ENCODE results near the gene STYXL1.

STYXL1 gene

DNA sequence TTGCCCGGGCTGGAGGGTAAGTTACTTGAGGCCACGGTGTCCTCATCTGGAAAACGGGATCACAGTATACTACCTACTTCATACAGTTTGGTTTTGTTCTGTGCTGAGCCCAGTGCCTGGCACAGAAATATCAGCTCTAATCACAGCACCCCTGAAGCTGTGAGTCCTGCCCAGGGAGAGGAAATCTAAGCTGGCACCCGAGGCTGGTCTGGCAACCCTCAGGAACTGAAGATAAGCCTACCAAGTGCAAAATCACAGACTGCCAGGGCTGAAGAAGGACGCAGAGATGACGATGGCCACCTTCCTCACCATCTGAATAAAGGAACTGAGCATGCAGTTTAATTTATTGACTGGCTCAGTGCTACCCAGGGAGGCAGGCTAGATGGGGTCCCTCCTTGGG is 45.7 kb downstream of the STYXL1 start:
- no peak overlapping the region for H3K9ac ChIP-seq (ENCODE audit: low read length)
- H3K4me3 ChIP-seq (ENCODE audit: low read length): no peak overlapping the region
- DNase-seq (ENCODE audit: low read depth): no peak
- no peaks in the 10 kb centered on the region for H3K9me3 ChIP-seq (ENCODE audit: control insufficient read depth, low read length)
- no peaks in the 10 kb centered on the region for H3K4me1 ChIP-seq (ENCODE audit: control insufficient read depth, insufficient read depth, low read length)
- H3K36me3 ChIP-seq (ENCODE audit: control insufficient read depth, insufficient read depth, low read length, severe bottlenecking): peaks cover 25% of the 10 kb centered on the region
- no peaks in the 10 kb centered on the region for H3K27me3 ChIP-seq (replicated peaks; ENCODE audit: control insufficient read depth, insufficient read depth, low read length)

DNA sequence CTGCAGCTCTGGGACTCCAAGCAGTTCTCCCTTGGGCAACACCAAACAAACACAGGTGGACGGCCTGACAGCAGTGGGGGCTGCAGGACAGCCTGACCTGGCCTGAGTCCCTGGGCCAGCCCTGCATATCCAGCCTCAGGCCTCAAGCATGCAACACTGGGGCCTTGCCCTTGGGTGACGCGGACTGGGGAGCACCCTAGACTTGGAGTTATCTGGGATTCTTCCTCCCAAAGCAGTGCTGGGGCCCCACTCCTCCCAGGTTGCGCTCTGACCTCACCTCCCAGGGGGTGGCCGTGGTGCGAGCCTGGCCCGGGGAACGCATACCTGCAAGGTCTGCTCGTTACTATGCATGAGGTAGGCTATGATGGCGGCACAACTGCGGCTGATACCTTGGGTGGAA is 47.2 kb downstream of the STYXL1 start:
- H3K4me1 ChIP-seq (ENCODE audit: control insufficient read depth, insufficient read depth, low read length): no peaks in the 10 kb centered on the region
- no peak for DNase-seq (ENCODE audit: low read depth)
- no peaks in the 10 kb centered on the region for H3K9me3 ChIP-seq (ENCODE audit: control insufficient read depth, low read length)
- no peak overlapping the region for H3K4me3 ChIP-seq (ENCODE audit: low read length)
- H3K36me3 ChIP-seq (ENCODE audit: control insufficient read depth, insufficient read depth, low read length, severe bottlenecking): peaks cover 28% of the 10 kb centered on the region
- H3K9ac ChIP-seq (ENCODE audit: low read length): no peak overlapping the region
- H3K27me3 ChIP-seq (replicated peaks; ENCODE audit: control insufficient read depth, insufficient read depth, low read length): no peaks in the 10 kb centered on the region

DNA sequence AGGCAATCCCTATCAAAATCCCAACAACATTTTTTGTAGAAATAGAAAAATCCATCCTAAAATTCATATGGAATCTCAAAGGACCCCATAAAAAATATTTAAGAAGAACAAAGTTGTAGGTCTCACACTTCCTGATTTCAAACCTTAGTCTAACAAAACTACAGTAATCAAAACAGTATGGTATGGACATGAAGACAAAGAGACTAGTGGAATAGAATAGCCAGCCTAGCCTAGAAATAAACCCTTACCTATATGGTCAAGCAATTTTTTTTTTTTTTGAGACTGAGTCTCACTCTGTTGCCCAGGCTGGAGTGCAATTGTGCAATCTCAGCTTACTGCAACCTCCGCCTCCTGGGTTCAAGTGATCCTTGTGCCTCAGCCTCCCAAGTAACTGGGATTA is 49.8 kb downstream of the STYXL1 start:
- H3K9me3 ChIP-seq (ENCODE audit: control insufficient read depth, low read length): no peaks in the 10 kb centered on the region
- no peaks in the 10 kb centered on the region for H3K27me3 ChIP-seq (replicated peaks; ENCODE audit: control insufficient read depth, insufficient read depth, low read length)

DNA sequence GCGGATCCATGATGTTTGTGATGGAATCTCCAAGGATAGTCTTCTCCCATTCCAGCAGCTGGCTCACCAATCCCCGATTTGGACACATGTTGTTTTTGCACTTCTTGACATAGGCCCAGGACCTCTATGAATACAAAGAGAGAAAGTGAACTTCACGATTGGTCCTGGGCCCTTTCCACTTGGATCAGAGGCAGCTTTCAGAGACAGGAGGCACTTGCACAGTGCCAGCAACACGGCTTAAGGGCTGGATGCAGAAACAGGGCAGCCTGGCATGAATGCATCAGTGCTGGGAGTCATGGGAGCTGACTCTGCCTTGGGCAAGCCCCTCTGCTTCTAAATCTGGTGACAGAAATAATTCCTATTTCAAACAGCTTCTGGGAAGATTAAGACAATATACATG is 51.3 kb downstream of the STYXL1 start:
- Histone ChIP-seq H3K9me3 (ENCODE audit: control insufficient read depth, low read length) (no peaks in the 10 kb centered on the region), H3K4me3 (ENCODE audit: low read length) (no peak overlapping the region), H3K4me1 (ENCODE audit: control insufficient read depth, insufficient read depth, low read length) (peaks cover 25% of the 10 kb centered on the region), H3K36me3 (ENCODE audit: control insufficient read depth, insufficient read depth, low read length, severe bottlenecking) (peaks cover 15% of the 10 kb centered on the region), H3K9ac (ENCODE audit: low read length) (no peak overlapping the region), H3K27me3 (replicated peaks; ENCODE audit: control insufficient read depth, insufficient read depth, low read length) (no peaks in the 10 kb centered on the region)
- DNase-seq (ENCODE audit: low read depth): no peak

More for the DNA sequence above, 49.8 kb downstream of the STYXL1 start:
- H3K9ac ChIP-seq (ENCODE audit: low read length): no peak overlapping the region
- no peak overlapping the region for H3K4me3 ChIP-seq (ENCODE audit: low read length)
- no peak for DNase-seq (ENCODE audit: low read depth)
- peaks cover 11% of the 10 kb centered on the region for H3K4me1 ChIP-seq (ENCODE audit: control insufficient read depth, insufficient read depth, low read length)
- peaks cover 21% of the 10 kb centered on the region for H3K36me3 ChIP-seq (ENCODE audit: control insufficient read depth, insufficient read depth, low read length, severe bottlenecking)

DNA sequence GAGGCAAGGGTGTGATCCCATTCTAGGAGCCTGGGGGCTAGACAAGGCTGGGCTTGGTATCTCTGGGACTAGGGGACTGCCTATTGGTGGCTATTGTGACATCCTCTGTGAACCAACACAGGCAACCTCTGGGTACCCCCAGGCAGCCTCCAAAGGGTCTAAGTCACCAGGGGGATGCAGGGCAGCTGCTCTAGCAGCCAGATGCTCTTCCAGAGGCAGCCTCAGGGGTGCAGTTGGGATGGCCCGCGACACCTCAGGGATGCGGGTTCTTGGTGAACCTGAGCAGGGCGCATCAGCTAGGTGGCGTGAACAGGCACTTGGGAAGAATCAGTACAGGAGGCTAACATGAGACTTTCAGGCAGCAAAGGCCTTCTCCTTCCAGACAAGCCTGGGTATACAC is 51.8 kb downstream of the STYXL1 start:
- Histone ChIP-seq H3K36me3 (ENCODE audit: control insufficient read depth, insufficient read depth, low read length, severe bottlenecking) (peaks cover 15% of the 10 kb centered on the region), H3K9me3 (ENCODE audit: control insufficient read depth, low read length) (no peaks in the 10 kb centered on the region), H3K9ac (ENCODE audit: low read length) (no peak overlapping the region), H3K4me1 (ENCODE audit: control insufficient read depth, insufficient read depth, low read length) (peaks cover 25% of the 10 kb centered on the region), H3K27me3 (replicated peaks; ENCODE audit: control insufficient read depth, insufficient read depth, low read length) (no peaks in the 10 kb centered on the region), H3K4me3 (ENCODE audit: low read length) (no peak overlapping the region)
- DNase-seq (ENCODE audit: low read depth): no peak

DNA sequence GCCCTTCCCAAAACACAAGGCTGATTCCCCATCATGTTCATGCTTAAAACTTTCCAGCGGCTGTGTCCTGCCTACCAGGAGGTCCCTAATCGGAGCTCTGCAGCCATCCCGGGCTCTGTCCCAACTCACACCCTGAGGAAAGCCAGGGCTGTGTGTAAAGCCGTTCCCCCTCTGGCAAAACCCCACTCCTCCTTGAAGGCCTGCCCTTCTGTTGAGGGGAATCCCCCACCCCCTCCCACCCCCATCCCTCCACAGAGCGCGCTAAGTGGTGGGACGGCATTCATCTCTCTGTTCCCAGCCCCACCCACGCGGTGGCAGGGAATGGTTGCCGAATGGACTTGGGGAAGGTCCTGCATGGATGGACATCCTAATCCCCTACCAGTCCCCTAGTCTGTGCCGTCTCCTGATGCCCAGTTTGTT is 52.7 kb downstream of the STYXL1 start:
- Histone ChIP-seq H3K9me3 (ENCODE audit: control insufficient read depth, low read length) (no peaks in the 10 kb centered on the region), H3K4me1 (ENCODE audit: control insufficient read depth, insufficient read depth, low read length) (peaks cover 29% of the 10 kb centered on the region), H3K27me3 (replicated peaks; ENCODE audit: control insufficient read depth, insufficient read depth, low read length) (no peaks in the 10 kb centered on the region), H3K9ac (ENCODE audit: low read length) (peak overlapping the region; percentile 86), H3K4me3 (ENCODE audit: low read length) (peak overlapping the region; percentile 79), H3K36me3 (ENCODE audit: control insufficient read depth, insufficient read depth, low read length, severe bottlenecking) (peaks cover 11% of the 10 kb centered on the region)
- DNase-seq (ENCODE audit: low read depth): no peak

DNA sequence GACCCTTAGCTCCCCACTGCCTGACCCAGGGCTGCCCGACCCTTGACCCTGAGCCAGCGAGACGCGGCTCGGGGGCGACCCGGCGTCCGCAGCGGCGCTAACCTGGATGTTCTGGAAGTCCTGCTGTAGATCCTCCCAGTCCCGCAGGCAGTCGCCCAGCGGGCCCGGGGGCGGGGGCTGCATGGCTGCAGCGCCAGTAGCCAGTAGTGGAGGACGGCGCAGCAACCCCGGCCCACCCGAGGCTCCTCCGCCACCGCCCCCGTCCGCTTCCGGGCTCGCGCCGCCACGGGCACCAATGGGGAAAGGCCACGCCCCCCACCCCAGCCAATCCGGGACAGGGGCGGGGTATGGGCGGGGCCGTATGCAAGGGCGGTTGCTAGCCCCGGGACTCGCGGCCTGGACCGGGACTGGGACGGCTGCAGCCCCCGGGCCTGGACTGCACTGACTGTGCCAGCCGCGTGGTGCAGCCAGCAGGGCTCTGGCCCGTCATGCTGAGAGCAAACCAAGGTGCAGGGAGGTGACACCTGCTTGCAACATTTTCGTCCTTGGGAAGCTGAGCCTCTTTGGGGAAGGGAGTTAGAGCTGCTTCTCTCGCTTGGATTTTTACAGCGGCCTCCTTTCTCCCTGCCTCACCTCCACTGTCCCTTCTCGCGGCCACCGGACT is 53.3 kb downstream of the STYXL1 start, which contains the start of gene TMEM120A:
Gene TMEM120A, minus strand, starts transcription at position 208 of the 664 bp plus-strand sequence. Its CDS starts 25 bp downstream, at position 183.
- H3K27me3 ChIP-seq (replicated peaks; ENCODE audit: control insufficient read depth, insufficient read depth, low read length): no peaks in the 10 kb centered on the region
- H3K36me3 ChIP-seq (ENCODE audit: control insufficient read depth, insufficient read depth, low read length, severe bottlenecking): peaks cover 11% of the 10 kb centered on the region

DNA sequence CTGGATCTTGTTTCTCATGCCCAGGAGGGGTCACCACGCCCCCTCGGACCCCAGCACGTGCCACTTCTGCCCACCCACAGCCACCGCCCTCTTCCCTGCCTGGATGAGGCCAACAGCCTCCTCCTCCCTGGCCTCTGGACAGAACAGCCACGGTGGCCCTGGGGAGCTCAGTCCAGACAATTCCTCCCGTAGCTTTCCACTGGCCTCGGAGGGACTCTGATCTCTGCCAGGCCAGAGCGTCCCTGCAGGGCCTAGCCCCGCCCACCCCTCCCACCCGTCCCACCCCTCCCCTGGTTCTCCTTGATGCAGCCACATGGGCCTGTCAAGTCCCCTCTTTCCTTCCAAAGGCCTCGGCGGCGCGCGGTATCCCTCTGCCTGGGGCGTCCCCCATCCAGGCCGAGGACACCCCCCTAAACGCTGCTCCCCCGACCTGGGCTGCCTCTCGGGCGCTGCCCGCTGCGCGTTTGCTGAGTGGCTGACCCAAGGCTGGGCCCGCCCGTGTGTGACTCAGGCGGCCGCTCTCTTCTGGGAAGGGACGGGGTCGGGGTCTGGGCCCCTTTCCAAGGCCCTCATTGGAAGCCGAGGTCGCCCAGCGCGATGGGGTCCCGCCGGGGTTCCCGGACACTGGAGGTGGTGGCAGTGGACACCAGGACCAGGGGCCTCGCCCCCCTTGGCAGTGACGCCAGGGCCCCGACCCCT is 54.0 kb downstream of the STYXL1 start:
- Histone ChIP-seq H3K4me1 (ENCODE audit: control insufficient read depth, insufficient read depth, low read length) (peaks cover 39% of the 10 kb centered on the region), H3K27me3 (replicated peaks; ENCODE audit: control insufficient read depth, insufficient read depth, low read length) (no peaks in the 10 kb centered on the region), H3K36me3 (ENCODE audit: control insufficient read depth, insufficient read depth, low read length, severe bottlenecking) (peaks cover 8% of the 10 kb centered on the region), H3K9me3 (ENCODE audit: control insufficient read depth, low read length) (no peaks in the 10 kb centered on the region), H3K4me3 (ENCODE audit: low read length) (peak overlapping the region; percentile 87), H3K9ac (ENCODE audit: low read length) (peak overlapping the region; percentile 93)
- DNase-seq (ENCODE audit: low read depth): peak; percentile 78

More for the DNA sequence above, 53.3 kb downstream of the STYXL1 start, which contains the start of gene TMEM120A:
- peak; percentile 98 for DNase-seq (ENCODE audit: low read depth)
- Histone ChIP-seq H3K9me3 (ENCODE audit: control insufficient read depth, low read length) (no peaks in the 10 kb centered on the region), H3K4me3 (ENCODE audit: low read length) (peak within 1 kb of the TSS; percentile 87), H3K4me1 (ENCODE audit: control insufficient read depth, insufficient read depth, low read length) (peaks cover 34% of the 10 kb centered on the region), H3K9ac (ENCODE audit: low read length) (peak within 1 kb of the TSS; percentile 93)

DNA sequence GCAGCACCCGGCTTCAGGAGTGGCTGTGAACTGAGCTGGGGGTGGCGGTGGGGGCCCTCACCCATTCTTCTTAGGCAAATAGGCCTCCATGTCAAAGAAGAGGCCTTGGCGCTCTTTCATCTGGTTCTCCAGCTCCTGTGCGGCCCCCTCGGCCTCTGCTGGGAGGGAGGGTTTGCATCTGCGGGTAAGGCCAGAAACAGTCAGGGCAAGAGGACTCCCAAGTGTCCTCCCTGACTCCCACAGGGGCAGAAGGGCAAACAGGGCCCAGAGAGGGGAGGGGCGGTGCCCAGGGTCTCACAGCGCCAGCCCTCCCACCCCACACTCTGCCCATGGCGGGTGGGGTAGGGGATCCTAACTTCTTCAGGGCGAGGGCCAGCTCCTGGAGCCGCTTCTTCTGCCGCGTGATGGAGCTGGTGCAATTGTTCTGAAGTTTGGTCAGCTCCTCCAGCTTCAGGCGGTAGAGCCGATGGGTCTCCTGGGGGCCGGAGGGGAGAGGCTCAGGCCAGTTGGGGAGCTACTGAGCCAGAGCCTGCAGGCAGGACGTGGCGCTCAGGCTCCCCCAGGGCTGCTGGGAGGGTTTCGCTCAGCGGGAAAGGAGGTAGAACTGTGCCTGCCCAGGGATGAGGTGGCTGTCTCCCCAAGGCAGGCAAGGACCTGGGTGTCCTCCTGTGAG is 55.6 kb downstream of the STYXL1 start:
- no peaks in the 10 kb centered on the region for H3K9me3 ChIP-seq (ENCODE audit: control insufficient read depth, low read length)
- H3K4me1 ChIP-seq (ENCODE audit: control insufficient read depth, insufficient read depth, low read length): peaks cover 39% of the 10 kb centered on the region
- H3K9ac ChIP-seq (ENCODE audit: low read length): peak overlapping the region; percentile 7
- H3K4me3 ChIP-seq (ENCODE audit: low read length): no peak overlapping the region
- H3K36me3 ChIP-seq (ENCODE audit: control insufficient read depth, insufficient read depth, low read length, severe bottlenecking): peaks cover 15% of the 10 kb centered on the region
- no peak for DNase-seq (ENCODE audit: low read depth)
- H3K27me3 ChIP-seq (replicated peaks; ENCODE audit: control insufficient read depth, insufficient read depth, low read length): no peaks in the 10 kb centered on the region

DNA sequence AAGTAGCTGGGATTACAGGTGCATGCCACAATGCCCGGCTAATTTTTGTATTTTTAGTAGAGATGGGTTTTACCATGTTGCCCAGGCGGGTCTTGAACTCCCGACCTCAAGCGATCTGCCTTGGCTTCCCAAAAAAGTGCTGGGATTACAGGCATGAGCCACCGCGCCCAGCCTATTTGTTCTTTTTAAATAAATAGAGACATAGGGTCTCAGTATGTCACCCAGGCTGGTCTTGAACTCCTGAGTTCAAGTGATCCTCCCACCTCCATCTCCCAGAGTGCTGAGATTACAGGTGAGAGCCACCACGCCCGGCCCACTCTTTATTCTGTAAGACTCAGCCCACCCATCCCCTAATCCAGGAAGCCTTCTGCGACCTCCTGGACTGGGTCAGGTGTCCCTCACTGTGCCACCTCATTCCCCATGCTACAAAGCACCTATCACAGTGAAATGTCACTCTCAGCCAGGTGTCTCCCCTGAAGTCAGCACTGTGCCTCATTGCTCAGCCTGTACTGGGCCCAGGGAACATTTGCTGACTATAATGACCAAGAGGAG is 56.2 kb downstream of the STYXL1 start:
- peaks cover 21% of the 10 kb centered on the region for H3K36me3 ChIP-seq (ENCODE audit: control insufficient read depth, insufficient read depth, low read length, severe bottlenecking)
- no peak for DNase-seq (ENCODE audit: low read depth)
- no peaks in the 10 kb centered on the region for H3K9me3 ChIP-seq (ENCODE audit: control insufficient read depth, low read length)

More for the DNA sequence above, 56.2 kb downstream of the STYXL1 start:
- Histone ChIP-seq H3K27me3 (replicated peaks; ENCODE audit: control insufficient read depth, insufficient read depth, low read length) (no peaks in the 10 kb centered on the region), H3K9ac (ENCODE audit: low read length) (peak overlapping the region; percentile 7), H3K4me3 (ENCODE audit: low read length) (no peak overlapping the region), H3K4me1 (ENCODE audit: control insufficient read depth, insufficient read depth, low read length) (peaks cover 39% of the 10 kb centered on the region)

Measured in adipocyte (in vitro differentiated cells).